ENCODE results near the gene MACO1. TPM values are rescaled to one million over a fixed set of nuclear protein-coding genes. Genes with fewer than 3 reads are reported as not detected.

Gene MACO1
- total and polyA plus RNA-seq, 9 of the 15 experiments (the other 6 are each of a cell fraction or from before 2014, with no cell fraction given), result 4.6 to 28.4 (median 21.7) TPM

GRCh38 chr1:25487628-25488027 lies 56.9 kb downstream of the MACO1 start (continued):
- TF ChIP-seq ILK (tag; IDR thresholded peaks at IDR 0.05; ENCODE audit: borderline replicate concordance, low read depth) (no peak), ARHGAP35 (IDR thresholded peaks at IDR 0.05; ENCODE audit: partially characterized antibody) (no peak), CTCF (IDR thresholded peaks at IDR 0.05 in 2 of 3, conservative IDR thresholded peaks at IDR 0.05 in 1 of 3; ENCODE audit: insufficient read depth in 2 of 3, low read depth in 1 of 3, low read length in 3 of 3) (peak; percentile 58 to 73 (median 60)), CHAMP1 (IDR thresholded peaks at IDR 0.05) (no peak), SMARCC2 (IDR thresholded peaks at IDR 0.05; ENCODE audit: low read depth) (no peak), NCOA1 (IDR thresholded peaks at IDR 0.05; ENCODE audit: low read depth) (no peak), ZBTB11 (CRISPR knock-in tag; IDR thresholded peaks at IDR 0.05) (no peak), HES1 (IDR thresholded peaks at IDR 0.05; ENCODE audit: low read depth) (no peak), MCM3 (IDR thresholded peaks at IDR 0.05) (no peak), MAFF (IDR thresholded peaks at IDR 0.05; ENCODE audit: low read length) (no peak), POLR3A (IDR thresholded peaks at IDR 0.05; ENCODE audit: borderline replicate concordance, extremely low read depth, insufficient read depth, insufficient read length) (no peak), POLR2B (IDR thresholded peaks at IDR 0.05; ENCODE audit: low read depth, partially characterized antibody) (no peak), BCOR (IDR thresholded peaks at IDR 0.05) (peak; percentile 63), GATA2 (CRISPR knock-in tag; IDR thresholded peaks at IDR 0.05) (no peak), ZNF133 (CRISPR knock-in tag; IDR thresholded peaks at IDR 0.05) (no peak), ADNP (tag; IDR thresholded peaks at IDR 0.05) (peak; percentile 46; the same call in 1 of the 2 replicates), SIRT6 (IDR thresholded peaks at IDR 0.05; ENCODE audit: low read depth, low read length) (no peak), NR3C1 (CRISPR knock-in tag; IDR thresholded peaks at IDR 0.05) (no peak), RBM25 (IDR thresholded peaks at IDR 0.05; ENCODE audit: low read depth, low read length, severe bottlenecking) (peak; percentile 62), ZNF707 (CRISPR knock-in tag; conservative IDR thresholded peaks at IDR 0.05) (no peak)

Data from K562 (cell line).